Measurements from ENCODE around the gene TLR2. TPM values are rescaled to one million over a fixed set of nuclear protein-coding genes. Genes with fewer than 3 reads are reported as not detected.

The TLR2 gene
- total RNA-seq, 1 experiment from 2014 or later, result 1.1 TPM

- no TSS peak for BruUV-seq (replicated peaks)
- no peak for DNase-seq (ENCODE audit: low spot score)
- H3K36me3 ChIP-seq (ENCODE audit: insufficient read depth, low read length, poor library complexity, severe bottlenecking), result no peaks in the 10 kb centered on the region
- H3K4me1 ChIP-seq (ENCODE audit: insufficient read depth, low read length, poor library complexity, severe bottlenecking), result no peaks in the 10 kb centered on the region
- H3K27ac ChIP-seq (ENCODE audit: low read depth, low read length, poor library complexity, severe bottlenecking), result no peak overlapping the region
- POLR2A ChIA-PET (ENCODE audit: low non-redundant PET), result no interaction called here
- intact Hi-C loops (cut with micrococcal nuclease; ENCODE audit: unreplicated experiment), result no loop called here
- TF ChIP-seq, protein P1, sequence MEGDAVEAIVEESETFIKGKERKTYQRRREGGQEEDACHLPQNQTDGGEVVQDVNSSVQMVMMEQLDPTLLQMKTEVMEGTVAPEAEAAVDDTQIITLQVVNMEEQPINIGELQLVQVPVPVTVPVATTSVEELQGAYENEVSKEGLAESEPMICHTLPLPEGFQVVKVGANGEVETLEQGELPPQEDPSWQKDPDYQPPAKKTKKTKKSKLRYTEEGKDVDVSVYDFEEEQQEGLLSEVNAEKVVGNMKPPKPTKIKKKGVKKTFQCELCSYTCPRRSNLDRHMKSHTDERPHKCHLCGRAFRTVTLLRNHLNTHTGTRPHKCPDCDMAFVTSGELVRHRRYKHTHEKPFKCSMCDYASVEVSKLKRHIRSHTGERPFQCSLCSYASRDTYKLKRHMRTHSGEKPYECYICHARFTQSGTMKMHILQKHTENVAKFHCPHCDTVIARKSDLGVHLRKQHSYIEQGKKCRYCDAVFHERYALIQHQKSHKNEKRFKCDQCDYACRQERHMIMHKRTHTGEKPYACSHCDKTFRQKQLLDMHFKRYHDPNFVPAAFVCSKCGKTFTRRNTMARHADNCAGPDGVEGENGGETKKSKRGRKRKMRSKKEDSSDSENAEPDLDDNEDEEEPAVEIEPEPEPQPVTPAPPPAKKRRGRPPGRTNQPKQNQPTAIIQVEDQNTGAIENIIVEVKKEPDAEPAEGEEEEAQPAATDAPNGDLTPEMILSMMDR (conservative IDR thresholded peaks at IDR 0.05; ENCODE audit: low read depth, low read length), result no peak
- TF ChIP-seq EZH2 (IDR thresholded peaks at IDR 0.05; ENCODE audit: borderline replicate concordance, low read depth, low read length, poor library complexity, severe bottlenecking), result no peak
- no peak overlapping the region for H3K4me3 ChIP-seq (ENCODE audit: low read depth, low read length, poor library complexity, severe bottlenecking)
- CTCF ChIA-PET, result no interaction called here
- no peaks in the 10 kb centered on the region for H3K27me3 ChIP-seq (replicated peaks; ENCODE audit: insufficient read depth, low read depth, low read length, poor library complexity)
- no peaks in the 10 kb centered on the region for H3K9me3 ChIP-seq (ENCODE audit: low read depth, low read length, poor library complexity, severe bottlenecking)
Measured at GRCh38 chr4:153705743-153706468, 21.8 kb downstream of the TLR2 start.

- Histone ChIP-seq H3K36me3 (ENCODE audit: insufficient read depth, low read length, poor library complexity, severe bottlenecking) (no peaks in the 10 kb centered on the region), H3K4me1 (ENCODE audit: insufficient read depth, low read length, poor library complexity, severe bottlenecking) (no peaks in the 10 kb centered on the region), H3K27me3 (replicated peaks; ENCODE audit: insufficient read depth, low read depth, low read length, poor library complexity) (no peaks in the 10 kb centered on the region), H3K9me3 (ENCODE audit: low read depth, low read length, poor library complexity, severe bottlenecking) (no peaks in the 10 kb centered on the region), H3K4me3 (ENCODE audit: low read depth, low read length, poor library complexity, severe bottlenecking) (no peak overlapping the region), H3K27ac (ENCODE audit: low read depth, low read length, poor library complexity, severe bottlenecking) (no peak overlapping the region)
- no TSS peak for BruUV-seq (replicated peaks)
- ChIA-PET POLR2A (ENCODE audit: low non-redundant PET) (no interaction called here), CTCF (no interaction called here)
- TF ChIP-seq, protein P1 (conservative IDR thresholded peaks at IDR 0.05; ENCODE audit: low read depth, low read length), result no peak
- TF ChIP-seq EZH2 (IDR thresholded peaks at IDR 0.05; ENCODE audit: borderline replicate concordance, low read depth, low read length, poor library complexity, severe bottlenecking), result no peak
- intact Hi-C loops (cut with micrococcal nuclease; ENCODE audit: unreplicated experiment), result no loop called here
- DNase-seq (ENCODE audit: low spot score), result no peak
Measured at GRCh38 chr4:153706519-153706918, 22.4 kb downstream of the TLR2 start.

- Histone ChIP-seq H3K27me3 (replicated peaks; ENCODE audit: insufficient read depth, low read depth, low read length, poor library complexity) (no peaks in the 10 kb centered on the region), H3K36me3 (ENCODE audit: insufficient read depth, low read length, poor library complexity, severe bottlenecking) (no peaks in the 10 kb centered on the region), H3K9me3 (ENCODE audit: low read depth, low read length, poor library complexity, severe bottlenecking) (no peaks in the 10 kb centered on the region), H3K4me1 (ENCODE audit: insufficient read depth, low read length, poor library complexity, severe bottlenecking) (no peaks in the 10 kb centered on the region), H3K4me3 (ENCODE audit: low read depth, low read length, poor library complexity, severe bottlenecking) (no peak overlapping the region), H3K27ac (ENCODE audit: low read depth, low read length, poor library complexity, severe bottlenecking) (no peak overlapping the region)
- POLR2A ChIA-PET (ENCODE audit: low non-redundant PET), result no interaction called here
- CTCF ChIA-PET, result no interaction called here
- no TSS peak for BruUV-seq (replicated peaks)
- intact Hi-C loops (cut with micrococcal nuclease; ENCODE audit: unreplicated experiment), result no loop called here
- no peak for TF ChIP-seq EZH2 (IDR thresholded peaks at IDR 0.05; ENCODE audit: borderline replicate concordance, low read depth, low read length, poor library complexity, severe bottlenecking)
- TF ChIP-seq, protein P1 (conservative IDR thresholded peaks at IDR 0.05; ENCODE audit: low read depth, low read length), result no peak
- no peak for DNase-seq (ENCODE audit: low spot score)
Measured at GRCh38 chr4:153710681-153711080, 26.6 kb downstream of the TLR2 start.
